Spleen (tissue), 11 donors: ENCODE results near the gene CALHM3. TPM values are rescaled to one million over a fixed set of nuclear protein-coding genes. Genes with fewer than 3 reads are reported as not detected.
A peak's percentile ranks its signal among the peaks of the same experiment; 100 is the strongest.
"Not testable (repeated sequence)": the region's sequence is repeated elsewhere in the genome, so short reads cannot be mapped to it uniquely, and the experiment has no call there.

Source experiments
- DNase-seq: peaks from one replicate; pipeline ENCODE4 v3.0.0-alpha.2; 2020
- H3K27ac ChIP-seq, 8 donors: fragments of 200-600 bp; sonication (generic) in 7 of 8; 1 replicate in 4 of 8; 2 replicates in 4 of 8; pipeline versions ENCODE4 v1.5.0 to v1.8.0; 2016 to 2021; ENCODE audit warnings: inconsistent platforms in 4 of 8, mild to moderate bottlenecking in 4 of 8, moderate library complexity in 1 of 8
- H3K27me3 ChIP-seq, 7 donors: fragments of 200-600 bp; sonication (generic) in 6 of 7; replicated peaks in 1 of 7; 1 replicate in 4 of 7; 2 replicates in 3 of 7; pipeline versions ENCODE4 v1.5.0 to v1.8.0; 2016 to 2021; ENCODE audit warnings: inconsistent platforms in 3 of 7, mild to moderate bottlenecking in 1 of 7
- H3K36me3 ChIP-seq, 6 donors: fragments of 200-600 bp; sonication (generic) in 5 of 6; 1 replicate in 4 of 6; 2 replicates in 2 of 6; pipeline versions ENCODE4 v1.5.0 to v1.8.0; 2016 to 2021; ENCODE audit warnings: inconsistent platforms in 2 of 6
- H3K4me1 ChIP-seq, 6 donors: fragments of 200-600 bp; sonication (generic) in 5 of 6; 1 replicate in 3 of 6; 2 replicates in 3 of 6; pipeline versions ENCODE4 v1.5.0 to v1.8.0; 2016 to 2021; ENCODE audit warnings: inconsistent platforms in 3 of 6
- H3K4me3 ChIP-seq, 8 donors: fragments of 200-600 bp; sonication (generic) in 7 of 8; 1 replicate in 4 of 8; 2 replicates in 4 of 8; pipeline versions ENCODE4 v1.5.0 to v1.8.0; 2016 to 2021; ENCODE audit warnings: inconsistent platforms in 4 of 8, mild to moderate bottlenecking in 4 of 8, moderate library complexity in 2 of 8
- H3K9me3 ChIP-seq, 8 donors: fragments of 200-600 bp; sonication (generic) in 7 of 8; 1 replicate in 4 of 8; 2 replicates in 4 of 8; pipeline versions ENCODE4 v1.5.0 to v1.8.0; 2016 to 2021; ENCODE audit warnings: inconsistent platforms in 4 of 8
- CTCF ChIP-seq, 11 experiments: fragments of 200-600 bp in 7 of 11; fragments of 450-650 bp in 4 of 11; sonication (generic) in 4 of 11; IDR thresholded peaks in 8 of 11; conservative IDR thresholded peaks in 3 of 11; 1 replicate in 7 of 11; 2 replicates in 4 of 11; pipeline versions ENCODE4 v1.4.0 to v1.8.0; 2016 to 2021; ENCODE audit warnings: antibody characterized with exemption in 11 of 11, inconsistent platforms in 4 of 11, mild to moderate bottlenecking in 1 of 11
- POLR2A ChIP-seq, 3 donors: fragments of 450-650 bp; IDR thresholded peaks; one replicate each; pipeline ENCODE4 v1.5.1; 2017; ENCODE audit warnings: antibody characterized with exemption in 3 of 3, mild to moderate bottlenecking in 1 of 3
- POLR2AphosphoS5 ChIP-seq, 3 donors: sonication (generic); formaldehyde crosslinking; IDR thresholded peaks; one replicate each; pipeline ENCODE4 v1.5.1; 2017; ENCODE audit warnings: antibody characterized with exemption in 3 of 3
- WGBS, 5 donors: extraction: QIAGEN DNeasy Blood & Tissue Kit in 3 of 5; methylation state at CpG; one replicate each; pipeline versions ENCODE4 v1.1.5 to v1.1.7; 2013 to 2018; 5-methylcytosine and 5-hydroxymethylcytosine counted together
- intact Hi-C: fragments of 100-400 bp; cut with DNase I; formaldehyde crosslinking; loops from one replicate; pipeline ENCODE4 v1.15.0; 2023; ENCODE audit warnings: low total_unique reads
- polyA plus RNA-seq, 3 donors: library from polyadenylated mRNA; stranded (reverse); fragments of 200-250 nt; gene quantifications; one replicate each; pipeline ENCODE4 v1.2.1, GENCODE V29; 2013
- total RNA-seq, 7 donors: library from RNA; depleted of rRNA in 3 of 7; stranded (reverse); fragments of >200 nt in 3 of 7; fragmentation: NEBNext Ultra II Directional in 4 of 7; extraction: Animal tissue kit (Norgen Biotek cat#: 25700) in 4 of 7; gene quantifications; one replicate each; pipeline versions ENCODE4 v1.1.0 to v1.2.1, GENCODE V29; 2016 to 2021
- donor health status: healthy with polysubstance abuse.
- donor health status: DM: no; HTN: no; CAD: no; lungs with moderate emphysema.
- donor health status: DM: no; HTN: no; CAD: no.
- donor health status: Bipolar disorder and iron deficiency.
- donor health status: healthy.
- donor health status: DM: no; HTN: no; CAD: no.
- donor health status: DM: yes; HTN: yes; CAD: no.

CALHM3 gene
- total and polyA plus RNA-seq, 10 donors, result 0.03 TPM; not detected in 9

- Histone ChIP-seq H3K4me3 (no peak overlapping the region), H3K36me3 (no peaks in the 10 kb centered on the region), H3K27me3 (peaks cover 0 to 3% (median 0%) of the 10 kb centered on the region in 7 donors), H3K9me3 (no peaks in the 10 kb centered on the region), H3K4me1 (peaks cover 0 to 26% (median 10%) of the 10 kb centered on the region in 6 donors), H3K27ac (no peak overlapping the region)
- 84 to 96% (median 94%) methylated on average over 2 of the region's 2 CpGs for WGBS, 5 donors
- no peak for TF ChIP-seq POLR2AphosphoS5 (IDR thresholded peaks at IDR 0.05)
- no peak for TF ChIP-seq POLR2A (IDR thresholded peaks at IDR 0.05)
- TF ChIP-seq CTCF (IDR thresholded peaks at IDR 0.05 in 8 of 11, conservative IDR thresholded peaks at IDR 0.05 in 3 of 11), result no peak
- intact Hi-C loops, result no loop called here
- DNase-seq, result no peak
Observed at GRCh38 chr10:103487410-103487708, 8.3 kb upstream of the CALHM3 start.

DNA sequence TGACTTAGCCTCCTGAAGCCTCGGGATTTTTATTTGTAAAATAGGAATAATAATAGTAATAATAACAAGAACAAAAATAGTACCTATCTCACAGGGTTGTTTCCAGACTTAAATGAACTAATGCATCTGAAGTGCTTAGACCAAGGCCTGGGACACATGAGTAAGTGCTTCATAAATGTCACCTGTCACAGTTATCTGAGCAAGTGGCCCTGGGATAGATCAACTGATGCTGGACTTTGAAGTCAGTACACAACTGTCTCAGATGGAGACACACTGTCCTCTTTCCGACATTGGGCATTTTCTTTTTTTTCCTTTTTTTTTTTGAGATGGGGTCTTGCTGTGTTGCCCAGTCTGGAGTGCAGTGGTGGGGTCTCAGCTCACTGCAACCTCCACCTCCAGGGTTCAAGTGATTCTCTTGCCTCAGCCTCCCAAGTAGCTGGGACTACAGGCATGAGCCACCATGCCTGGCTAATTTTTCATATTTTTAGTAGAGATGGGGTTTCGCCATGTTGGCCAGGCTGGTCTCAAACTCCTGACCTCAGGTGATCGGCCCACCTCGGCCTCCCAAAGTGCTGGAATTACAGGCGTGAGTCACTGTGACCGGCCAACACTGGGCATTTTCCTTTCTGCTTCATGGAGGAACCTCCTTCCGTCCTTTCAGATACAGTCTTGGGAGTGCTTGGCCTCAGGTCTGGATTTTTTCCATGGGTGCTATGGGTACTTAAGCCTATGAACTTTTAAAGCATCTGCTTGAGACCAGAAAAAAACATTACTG is 7.8 kb upstream of the CALHM3 start:
- H3K27me3 ChIP-seq, H3K27ac ChIP-seq, H3K4me3 ChIP-seq, DNase-seq, H3K36me3 ChIP-seq, H3K9me3 ChIP-seq, intact Hi-C loops: not testable (repeated sequence)
- 82 to 95% (median 88%) methylated on average over 8 of the region's 8 CpGs for WGBS, 5 donors
- peaks cover 0 to 25% (median 11%) of the 10 kb centered on the region in 6 donors for H3K4me1 ChIP-seq

DNA sequence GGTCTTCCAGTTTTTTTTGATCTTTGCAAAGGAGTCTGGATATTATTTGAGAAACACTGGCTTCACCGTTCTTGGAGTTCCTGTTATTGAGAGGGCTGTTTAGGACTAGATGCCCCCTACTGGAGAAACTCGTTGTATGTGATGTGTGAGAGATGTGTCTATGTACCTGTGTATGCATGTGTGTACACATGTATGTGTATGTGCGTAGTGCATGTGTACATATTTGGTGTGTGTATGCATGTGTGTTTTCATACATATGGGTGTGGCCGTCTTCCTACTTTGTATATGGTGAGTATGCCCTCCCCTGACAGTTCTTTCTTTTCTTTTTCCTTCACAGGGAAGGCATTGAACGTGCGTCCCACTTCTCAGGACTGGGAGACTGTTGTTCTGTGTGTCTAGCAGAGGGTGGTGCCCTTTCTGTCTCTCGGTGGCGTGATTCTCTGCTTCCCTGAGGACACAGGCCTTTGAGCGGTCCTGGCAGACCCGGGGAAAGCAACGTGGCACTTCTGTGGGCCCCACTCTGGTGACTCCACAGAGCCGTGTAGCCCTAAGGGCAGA is 3.0 kb upstream of the CALHM3 start:
- TF ChIP-seq POLR2AphosphoS5 (IDR thresholded peaks at IDR 0.05) (no peak), CTCF (IDR thresholded peaks at IDR 0.05 in 8 of 11, conservative IDR thresholded peaks at IDR 0.05 in 3 of 11) (peak; percentile 49 to 79 (median 70))

DNA sequence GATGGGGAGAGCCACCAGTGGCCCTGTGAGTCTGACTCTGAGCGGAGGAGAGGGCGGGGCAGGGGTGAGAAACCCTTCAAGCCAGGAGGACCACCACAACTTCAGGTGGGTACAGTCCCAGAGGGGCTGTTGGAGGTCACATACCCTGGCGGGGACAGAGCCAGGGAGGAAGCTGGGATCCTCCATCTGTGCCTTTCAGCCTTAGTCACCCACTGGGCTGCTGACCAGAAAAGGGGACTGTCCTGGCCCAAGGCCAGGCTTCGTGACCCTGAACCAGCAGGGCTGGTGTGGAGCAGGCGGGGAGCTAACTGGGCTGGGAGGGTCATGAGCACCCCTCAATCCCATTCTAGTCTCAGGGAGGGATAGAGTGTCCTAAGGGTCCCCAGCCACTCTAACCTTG is 1.5 kb upstream of the CALHM3 start:
- H3K36me3 ChIP-seq, result no peaks in the 10 kb centered on the region
- TF ChIP-seq CTCF (IDR thresholded peaks at IDR 0.05 in 8 of 11, conservative IDR thresholded peaks at IDR 0.05 in 3 of 11), result no peak
- peak; percentile 8 to 25 (median 20) for TF ChIP-seq POLR2AphosphoS5 (IDR thresholded peaks at IDR 0.05)
- 68 to 96% (median 76%) methylated on average over 4 to 5 of the region's 5 CpGs for WGBS, 5 donors
- H3K4me1 ChIP-seq, result peaks cover 0 to 30% (median 19%) of the 10 kb centered on the region in 6 donors
- H3K4me3 ChIP-seq, result no peak overlapping the region
- no peak overlapping the region for H3K27ac ChIP-seq
- no peak for DNase-seq
- intact Hi-C loops, result loop anchor here (2.0 kb wide), 1 partner anchor 58 kb away; no protein-coding TSS in a partner anchor
- no peaks in the 10 kb centered on the region for H3K27me3 ChIP-seq
- no peaks in the 10 kb centered on the region for H3K9me3 ChIP-seq

More for the DNA sequence above, 3.0 kb upstream of the CALHM3 start:
- H3K27me3 ChIP-seq, result no peaks in the 10 kb centered on the region
- H3K36me3 ChIP-seq, result no peaks in the 10 kb centered on the region
- H3K9me3 ChIP-seq, result no peaks in the 10 kb centered on the region
- H3K4me1 ChIP-seq, result peaks cover 0 to 30% (median 21%) of the 10 kb centered on the region in 6 donors
- H3K4me3 ChIP-seq, result no peak overlapping the region
- 56 to 62% (median 59%) methylated on average over 12 of the region's 12 CpGs for WGBS, 5 donors
- intact Hi-C loops, result loop anchor here (2.0 kb wide), 2 partner anchors 59 to 65 kb away; no protein-coding TSS in a partner anchor
- H3K27ac ChIP-seq, result no peak overlapping the region
- DNase-seq, result no peak
